Aortic smooth muscle cell (primary cell): ENCODE measurements around the gene CD160. TPM values are rescaled to one million over a fixed set of nuclear protein-coding genes. Genes with fewer than 3 reads are reported as not detected.

Source experiments
- total RNA-seq: library from RNA; depleted of rRNA; stranded (reverse); fragments of >200 nt; gene quantifications from 2 replicates; pipeline ENCODE4 v1.2.3, GENCODE V29; 2014

The CD160 gene, protein sequence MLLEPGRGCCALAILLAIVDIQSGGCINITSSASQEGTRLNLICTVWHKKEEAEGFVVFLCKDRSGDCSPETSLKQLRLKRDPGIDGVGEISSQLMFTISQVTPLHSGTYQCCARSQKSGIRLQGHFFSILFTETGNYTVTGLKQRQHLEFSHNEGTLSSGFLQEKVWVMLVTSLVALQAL
- total RNA-seq: not detected in 2 replicates

GRCh38 chr1:145719230-145720079, at the start of gene CD160:
TSS of gene CD160 (plus strand) at chr1:145719499. CDS start at chr1:145728328, 8,829 bp downstream.

DNA sequence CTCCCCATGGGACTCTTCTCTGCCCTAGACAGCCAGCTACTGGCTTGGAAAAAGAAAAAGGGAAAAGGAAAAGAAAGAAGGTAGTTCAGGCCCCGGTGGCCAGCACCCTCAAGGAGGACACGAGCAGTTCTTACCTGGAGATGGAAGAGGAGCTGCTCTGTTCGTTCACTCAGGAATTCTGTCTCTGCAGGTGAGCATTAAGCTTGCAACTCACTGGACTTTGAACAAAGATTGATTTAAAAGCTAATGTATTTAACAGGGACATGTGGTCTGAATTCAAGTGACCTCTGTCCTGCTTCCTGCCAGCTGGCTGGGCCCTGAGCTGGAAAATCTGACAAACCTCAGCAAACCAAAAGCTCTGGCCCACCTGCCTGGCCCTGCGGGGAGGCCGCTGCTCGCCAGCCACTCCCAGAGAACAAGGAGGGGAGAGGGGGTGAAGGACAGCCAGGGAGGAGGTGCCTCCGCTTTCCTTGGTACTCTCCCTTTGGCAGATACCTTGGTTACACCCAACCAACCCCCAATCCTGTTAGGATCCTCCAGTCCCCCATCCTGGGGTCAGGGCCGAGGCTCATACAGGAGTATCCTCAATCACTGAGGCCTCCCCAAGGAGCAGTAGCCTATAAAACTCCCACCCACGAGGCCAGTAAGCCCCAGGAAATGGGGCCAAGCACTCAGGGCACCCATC, 12.0 kb upstream of the CD160 start, which contains the start of gene PDZK1:
Gene PDZK1, minus strand, starts transcription at position 186 of the 685 bp plus-strand sequence. CDS start 19,347 bp downstream, outside the sequence.

Other genes starting within 250 kb of the CD160 start
- 21.2 and 23.8 TPM in 2 replicates for gene GPR89A, start 111.5 kb upstream of the CD160 start, total RNA-seq
- 0.40 and 0.75 TPM in 2 replicates for gene PDZK1, start 12.1 kb upstream of the CD160 start, total RNA-seq
- gene RNF115, start 104.6 kb downstream of the CD160 start, total RNA-seq: 11.9 and 17.2 TPM in 2 replicates
- gene POLR3C, start 104.7 kb downstream of the CD160 start, total RNA-seq: 30.8 and 32.3 TPM in 2 replicates
- gene NUDT17, start 126.1 kb downstream of the CD160 start, total RNA-seq: 3.7 and 4.1 TPM in 2 replicates
- 8.1 and 14.1 TPM in 2 replicates for gene PIAS3, start 139.6 kb downstream of the CD160 start, total RNA-seq
- 8.5 and 11.2 TPM in 2 replicates for gene ANKRD35, start 166.4 kb downstream of the CD160 start, total RNA-seq
- gene ITGA10, start 190.6 kb downstream of the CD160 start, total RNA-seq: 36.7 and 59.4 TPM in 2 replicates
- 31.0 and 31.4 TPM in 2 replicates for gene PEX11B, start 199.2 kb downstream of the CD160 start, total RNA-seq
- gene RBM8A, start 208.0 kb downstream of the CD160 start, total RNA-seq: 116 and 118 TPM in 2 replicates
- gene LIX1L, start 238.5 kb downstream of the CD160 start, total RNA-seq: 16.9 and 21.9 TPM in 2 replicates
- gene ANKRD34A, start 245.1 kb downstream of the CD160 start, total RNA-seq: 0.40 and 0.62 TPM in 2 replicates
- gene POLR3GL, start 245.2 kb downstream of the CD160 start, total RNA-seq: 26.4 and 27.6 TPM in 2 replicates